ENCODE results near the gene MAGI2. TPM values are rescaled to one million over a fixed set of nuclear protein-coding genes. Genes with fewer than 3 reads are reported as not detected.

Gene MAGI2
- total RNA-seq, 1 donor from 2014 or later = 64.2 TPM

DNA sequence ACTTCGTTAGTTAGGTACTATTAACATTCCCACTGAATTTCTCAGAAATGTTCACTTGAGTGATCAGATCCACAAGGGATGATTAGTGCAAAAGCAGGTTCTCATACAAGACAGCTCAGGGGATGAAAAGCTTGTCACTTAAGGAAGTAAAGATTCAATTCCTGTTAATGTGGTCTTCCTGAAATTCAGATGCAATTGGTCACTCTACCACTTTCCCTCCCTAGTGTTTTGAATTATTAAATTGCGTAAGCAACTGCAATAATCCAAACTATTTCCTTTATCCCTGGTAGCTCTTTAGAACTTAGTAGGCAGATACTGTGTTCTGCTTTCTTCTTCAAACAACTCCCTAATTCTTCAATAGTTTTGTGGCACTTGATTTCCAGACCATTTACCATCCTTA, 121.4 kb downstream of the MAGI2 start:
- H3K4me3 Mint-ChIP-seq (ENCODE audit: unreplicated experiment) = no peak overlapping the region
- H3K27ac Mint-ChIP-seq (ENCODE audit: unreplicated experiment) = no peak overlapping the region
- no peaks in the 10 kb centered on the region for H3K9me3 Mint-ChIP-seq (ENCODE audit: unreplicated experiment)
- TF ChIP-seq, protein P1, sequence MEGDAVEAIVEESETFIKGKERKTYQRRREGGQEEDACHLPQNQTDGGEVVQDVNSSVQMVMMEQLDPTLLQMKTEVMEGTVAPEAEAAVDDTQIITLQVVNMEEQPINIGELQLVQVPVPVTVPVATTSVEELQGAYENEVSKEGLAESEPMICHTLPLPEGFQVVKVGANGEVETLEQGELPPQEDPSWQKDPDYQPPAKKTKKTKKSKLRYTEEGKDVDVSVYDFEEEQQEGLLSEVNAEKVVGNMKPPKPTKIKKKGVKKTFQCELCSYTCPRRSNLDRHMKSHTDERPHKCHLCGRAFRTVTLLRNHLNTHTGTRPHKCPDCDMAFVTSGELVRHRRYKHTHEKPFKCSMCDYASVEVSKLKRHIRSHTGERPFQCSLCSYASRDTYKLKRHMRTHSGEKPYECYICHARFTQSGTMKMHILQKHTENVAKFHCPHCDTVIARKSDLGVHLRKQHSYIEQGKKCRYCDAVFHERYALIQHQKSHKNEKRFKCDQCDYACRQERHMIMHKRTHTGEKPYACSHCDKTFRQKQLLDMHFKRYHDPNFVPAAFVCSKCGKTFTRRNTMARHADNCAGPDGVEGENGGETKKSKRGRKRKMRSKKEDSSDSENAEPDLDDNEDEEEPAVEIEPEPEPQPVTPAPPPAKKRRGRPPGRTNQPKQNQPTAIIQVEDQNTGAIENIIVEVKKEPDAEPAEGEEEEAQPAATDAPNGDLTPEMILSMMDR (IDR thresholded peaks at IDR 0.05; ENCODE audit: partially characterized antibody, unreplicated experiment) = no peak
- H3K27me3 Mint-ChIP-seq (ENCODE audit: unreplicated experiment) = no peaks in the 10 kb centered on the region
- no peak for DNase-seq
- H3K36me3 Mint-ChIP-seq (ENCODE audit: unreplicated experiment) = no peaks in the 10 kb centered on the region
- no peaks in the 10 kb centered on the region for H3K4me1 Mint-ChIP-seq (ENCODE audit: low read depth, unreplicated experiment)

- Mint-ChIP-seq H3K4me3 (ENCODE audit: unreplicated experiment) (no peak overlapping the region), H3K4me1 (ENCODE audit: low read depth, unreplicated experiment) (no peaks in the 10 kb centered on the region), H3K27me3 (ENCODE audit: unreplicated experiment) (no peaks in the 10 kb centered on the region), H3K9me3 (ENCODE audit: unreplicated experiment) (no peaks in the 10 kb centered on the region), H3K36me3 (ENCODE audit: unreplicated experiment) (no peaks in the 10 kb centered on the region), H3K27ac (ENCODE audit: unreplicated experiment) (no peak overlapping the region)
- TF ChIP-seq, protein P1 (IDR thresholded peaks at IDR 0.05; ENCODE audit: partially characterized antibody, unreplicated experiment) = no peak
- no peak for DNase-seq
Measured at GRCh38 chr7:79329464-79329863, 124.0 kb downstream of the MAGI2 start.

- H3K9me3 Mint-ChIP-seq (ENCODE audit: unreplicated experiment) = no peaks in the 10 kb centered on the region
- no peak overlapping the region for H3K4me3 Mint-ChIP-seq (ENCODE audit: unreplicated experiment)
- no peaks in the 10 kb centered on the region for H3K27me3 Mint-ChIP-seq (ENCODE audit: unreplicated experiment)
- DNase-seq = no peak
- TF ChIP-seq, protein P1 (IDR thresholded peaks at IDR 0.05; ENCODE audit: partially characterized antibody, unreplicated experiment) = peak; percentile 43
- no peak overlapping the region for H3K27ac Mint-ChIP-seq (ENCODE audit: unreplicated experiment)
- no peaks in the 10 kb centered on the region for H3K4me1 Mint-ChIP-seq (ENCODE audit: low read depth, unreplicated experiment)
- H3K36me3 Mint-ChIP-seq (ENCODE audit: unreplicated experiment) = no peaks in the 10 kb centered on the region
Measured at GRCh38 chr7:79320741-79321473, 132.6 kb downstream of the MAGI2 start.

DNA sequence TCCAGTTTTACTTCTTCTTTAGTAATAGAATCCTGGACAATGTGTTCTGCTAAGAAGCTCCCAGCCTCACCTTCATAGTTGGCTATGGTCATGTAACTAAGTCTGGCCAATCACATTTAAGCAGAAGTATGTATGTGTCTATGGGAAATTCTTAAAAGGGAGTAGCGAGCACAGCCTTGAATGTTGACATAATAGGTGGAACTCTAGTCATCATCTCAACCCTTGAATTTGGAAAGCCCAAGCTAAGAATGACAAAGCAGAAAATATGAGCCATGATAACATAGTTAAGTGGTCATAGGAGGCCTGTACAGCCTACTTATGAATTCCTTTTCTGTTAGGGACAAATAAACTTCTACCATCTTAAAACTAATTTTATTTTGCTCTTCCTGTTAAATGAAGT, 134.1 kb downstream of the MAGI2 start:
- H3K4me1 Mint-ChIP-seq (ENCODE audit: low read depth, unreplicated experiment) = no peaks in the 10 kb centered on the region
- H3K4me3 Mint-ChIP-seq (ENCODE audit: unreplicated experiment) = no peak overlapping the region
- DNase-seq = no peak
- H3K9me3 Mint-ChIP-seq (ENCODE audit: unreplicated experiment) = no peaks in the 10 kb centered on the region
- TF ChIP-seq, protein P1 (IDR thresholded peaks at IDR 0.05; ENCODE audit: partially characterized antibody, unreplicated experiment) = no peak
- no peaks in the 10 kb centered on the region for H3K27me3 Mint-ChIP-seq (ENCODE audit: unreplicated experiment)
- no peak overlapping the region for H3K27ac Mint-ChIP-seq (ENCODE audit: unreplicated experiment)
- H3K36me3 Mint-ChIP-seq (ENCODE audit: unreplicated experiment) = no peaks in the 10 kb centered on the region

- TF ChIP-seq, protein P1 (IDR thresholded peaks at IDR 0.05; ENCODE audit: partially characterized antibody, unreplicated experiment) = no peak
- no peak for DNase-seq
- no peak overlapping the region for H3K27ac Mint-ChIP-seq (ENCODE audit: unreplicated experiment)
- no peaks in the 10 kb centered on the region for H3K9me3 Mint-ChIP-seq (ENCODE audit: unreplicated experiment)
- no peak overlapping the region for H3K4me3 Mint-ChIP-seq (ENCODE audit: unreplicated experiment)
- no peaks in the 10 kb centered on the region for H3K36me3 Mint-ChIP-seq (ENCODE audit: unreplicated experiment)
- H3K4me1 Mint-ChIP-seq (ENCODE audit: low read depth, unreplicated experiment) = no peaks in the 10 kb centered on the region
- H3K27me3 Mint-ChIP-seq (ENCODE audit: unreplicated experiment) = no peaks in the 10 kb centered on the region
Measured at GRCh38 chr7:79317728-79318127, 135.7 kb downstream of the MAGI2 start.

Measured in glutamatergic neuron (in vitro differentiated cells).